ENCODE results near the gene GID8.

The GID8 gene

DNA sequence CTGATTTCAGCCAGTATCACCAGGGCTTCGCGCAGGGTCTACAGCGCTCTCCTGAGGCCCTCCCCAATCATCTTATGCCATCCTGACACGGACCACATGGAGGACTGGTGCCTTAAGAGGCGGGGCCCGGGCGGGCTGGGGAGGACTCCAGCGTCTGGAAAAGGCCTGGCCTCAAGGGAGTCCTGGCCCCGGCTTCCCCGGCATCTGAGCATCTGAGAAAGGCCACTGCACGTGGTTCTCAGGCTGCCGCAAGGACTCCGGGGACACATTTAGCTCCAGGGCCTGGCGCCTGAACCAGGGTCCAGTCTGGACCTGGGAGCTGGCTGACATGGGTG, 47.5 kb downstream of the GID8 start:
- DNase-seq (ENCODE audit: low read depth in 2 of 2): no peak

DNA sequence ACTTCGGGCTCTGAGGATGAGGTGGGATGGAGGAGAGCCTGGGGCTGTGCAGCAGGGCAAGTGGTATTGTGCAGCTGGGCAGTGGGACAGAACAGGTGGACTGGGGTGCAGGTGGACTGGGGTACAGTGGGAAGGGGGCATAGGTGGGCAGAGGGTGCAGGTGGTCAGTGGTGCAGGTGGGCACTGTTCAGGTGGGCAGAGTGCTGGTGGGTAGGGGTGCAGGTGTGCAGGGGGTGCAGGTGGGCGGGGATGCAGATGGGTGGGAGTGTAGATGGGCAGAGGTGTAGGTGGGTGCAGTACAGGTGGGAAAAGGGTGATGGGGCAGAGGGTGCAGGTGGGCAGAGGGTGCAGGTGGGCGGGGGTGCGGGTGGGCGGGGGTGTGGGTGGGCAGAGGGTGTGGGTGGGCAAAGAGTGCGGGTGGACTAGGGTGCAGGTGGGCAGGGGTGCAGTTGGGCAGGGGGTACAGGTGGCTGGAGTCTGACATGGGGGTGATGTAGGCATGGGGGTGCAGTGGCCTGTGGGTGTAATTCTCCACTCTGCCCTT, 48.4 kb downstream of the GID8 start:
- DNase-seq (ENCODE audit: low read depth in 2 of 2): no peak

DNA sequence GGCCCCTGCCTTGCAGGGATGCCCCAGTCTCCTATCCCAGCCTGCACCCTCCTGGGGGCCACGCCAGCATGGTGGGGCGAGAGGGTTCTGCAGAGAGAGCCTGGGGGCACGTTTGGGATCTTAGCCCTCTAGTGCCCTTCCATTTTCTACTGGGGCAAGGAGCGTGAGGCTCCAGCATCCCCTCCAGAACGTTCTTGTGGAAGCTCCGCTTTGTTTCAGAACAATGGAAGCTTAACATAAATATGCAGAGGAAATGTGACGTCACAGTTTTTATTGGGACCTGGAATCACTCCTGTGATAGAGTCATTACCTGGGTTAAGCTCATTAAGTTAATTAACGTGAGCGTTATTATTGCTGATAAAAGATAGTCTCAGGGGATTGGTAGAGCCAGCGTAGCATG, 49.2 kb downstream of the GID8 start:
- DNase-seq (ENCODE audit: low read depth in 2 of 2): no peak

DNA sequence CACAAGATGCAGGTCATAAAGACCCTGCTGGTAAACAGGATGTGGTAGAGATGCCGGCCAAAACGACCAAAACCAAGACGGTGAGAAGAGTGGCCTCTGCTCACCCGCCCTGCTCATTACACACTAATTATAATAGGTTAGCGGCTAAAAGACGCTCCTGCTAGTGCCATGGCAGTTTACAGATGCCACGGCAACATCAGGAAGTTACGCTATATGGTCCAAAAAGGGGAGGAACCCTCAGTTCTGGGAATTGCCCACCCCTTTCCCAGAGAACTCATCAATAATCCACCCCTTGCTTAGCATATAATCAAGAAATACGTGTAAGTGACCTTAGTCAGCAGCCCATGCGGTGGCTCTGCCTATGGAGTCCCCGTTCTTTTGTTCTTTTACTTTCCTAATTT, 51.3 kb downstream of the GID8 start:
- no peak for DNase-seq (ENCODE audit: low read depth in 2 of 2)

DNA sequence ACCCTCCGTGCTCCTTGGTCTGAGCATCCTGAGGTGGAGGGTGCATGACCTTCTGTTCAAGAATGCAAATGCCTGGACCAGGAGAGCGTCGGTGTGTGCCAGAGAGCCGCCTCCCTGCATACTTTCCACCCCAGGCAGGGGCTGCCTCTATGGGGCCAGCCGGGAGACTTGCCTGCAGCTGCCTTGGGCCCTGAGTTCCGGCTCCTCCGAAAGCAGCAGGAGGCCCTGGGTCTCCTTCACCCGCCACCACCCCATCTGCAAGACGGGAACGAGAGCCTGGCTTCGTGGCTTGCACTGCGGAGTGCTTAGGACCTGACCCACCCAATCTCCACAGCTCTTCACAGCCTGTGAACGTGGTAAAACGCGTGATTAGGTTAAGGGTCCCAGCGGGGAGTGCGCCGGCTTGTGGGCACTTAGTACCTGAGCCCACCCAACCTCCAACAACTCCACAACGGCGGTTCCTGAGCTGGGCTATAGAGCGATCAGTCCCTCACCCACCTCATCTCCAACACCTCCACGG, 52.4 kb downstream of the GID8 start:
- DNase-seq (ENCODE audit: low read depth in 2 of 2): no peak

DNA sequence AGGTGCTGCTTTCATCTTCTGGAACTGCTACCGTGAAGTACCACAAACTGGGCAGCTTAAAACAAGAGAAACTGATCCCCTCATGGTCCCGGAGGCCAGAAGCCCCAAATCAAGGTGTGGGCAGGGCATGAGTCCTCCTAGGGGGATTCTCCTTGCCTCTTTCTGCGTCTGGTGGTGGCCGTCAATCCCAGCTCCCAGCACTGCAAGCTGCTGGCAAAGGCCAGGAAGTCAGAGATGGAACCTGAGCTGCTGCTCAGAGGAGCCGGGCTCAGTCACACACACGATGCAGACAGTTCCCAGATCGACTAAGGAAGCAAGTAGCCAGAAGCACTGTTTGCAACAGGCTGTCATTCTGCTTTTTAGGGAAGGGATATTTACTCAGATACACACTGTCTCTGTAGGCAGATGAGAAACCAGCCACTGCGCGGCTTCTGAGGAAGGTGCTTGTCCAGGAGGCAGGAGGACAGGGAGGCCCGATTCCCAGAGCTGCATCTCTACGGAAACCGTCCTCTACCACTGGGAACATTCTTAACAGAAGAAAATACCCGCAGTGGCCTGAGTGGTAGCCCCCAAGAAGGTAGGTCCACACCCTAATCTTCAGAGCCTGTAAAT, 53.4 kb downstream of the GID8 start:
- no peak for DNase-seq (ENCODE audit: low read depth in 2 of 2)

DNA sequence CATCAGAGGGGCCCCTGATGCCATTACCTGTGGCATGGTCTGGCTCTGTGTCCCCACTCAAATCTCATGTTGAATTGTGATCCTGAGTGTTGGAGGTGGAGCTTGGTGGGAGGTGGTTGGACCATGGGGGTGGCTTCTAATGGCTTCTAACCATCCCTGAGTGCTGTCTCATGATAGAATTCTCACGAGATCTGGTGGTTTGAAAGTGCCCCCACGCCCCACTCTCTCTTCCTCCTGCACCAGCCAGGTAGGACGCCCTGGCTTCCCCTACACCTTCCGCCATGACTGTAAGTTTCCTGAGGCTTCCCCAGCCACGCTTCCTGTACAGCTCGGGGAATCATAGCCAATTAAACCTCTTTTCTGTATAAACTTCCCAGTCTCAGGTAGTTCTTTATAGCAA, 53.9 kb downstream of the GID8 start:
- DNase-seq (ENCODE audit: low read depth in 2 of 2): no peak

DNA sequence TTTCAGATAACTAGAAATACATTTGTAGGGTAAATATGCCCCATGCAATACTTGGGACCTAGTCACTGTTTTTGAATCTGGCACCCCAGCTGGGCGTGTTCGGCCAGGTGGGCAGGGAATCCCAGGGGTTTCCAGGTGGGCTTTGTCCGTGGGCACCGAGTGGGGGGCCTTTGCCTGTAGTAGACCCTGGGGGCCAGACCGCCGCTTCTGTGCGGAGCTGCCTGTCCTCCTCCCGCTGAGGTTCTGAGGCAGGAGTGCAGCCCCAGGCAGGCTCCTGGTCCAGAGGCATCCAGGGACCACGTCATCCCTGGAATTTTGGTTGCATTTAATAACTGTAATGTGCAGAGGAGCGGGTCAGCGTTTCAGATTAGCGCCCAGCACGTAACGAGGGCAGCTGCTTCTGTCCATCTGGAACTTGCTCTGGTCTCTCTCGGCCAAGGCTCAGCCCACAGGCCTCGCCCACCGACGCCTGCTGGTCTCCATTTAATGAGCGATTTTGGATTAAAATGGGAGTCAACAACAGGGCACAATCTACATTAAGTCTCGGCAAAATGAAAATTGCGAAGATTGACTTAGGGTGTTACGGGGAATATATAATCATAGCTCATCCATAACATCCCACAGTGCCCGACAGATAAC, 56.0 kb downstream of the GID8 start:
- DNase-seq (ENCODE audit: low read depth in 2 of 2): no peak

DNA sequence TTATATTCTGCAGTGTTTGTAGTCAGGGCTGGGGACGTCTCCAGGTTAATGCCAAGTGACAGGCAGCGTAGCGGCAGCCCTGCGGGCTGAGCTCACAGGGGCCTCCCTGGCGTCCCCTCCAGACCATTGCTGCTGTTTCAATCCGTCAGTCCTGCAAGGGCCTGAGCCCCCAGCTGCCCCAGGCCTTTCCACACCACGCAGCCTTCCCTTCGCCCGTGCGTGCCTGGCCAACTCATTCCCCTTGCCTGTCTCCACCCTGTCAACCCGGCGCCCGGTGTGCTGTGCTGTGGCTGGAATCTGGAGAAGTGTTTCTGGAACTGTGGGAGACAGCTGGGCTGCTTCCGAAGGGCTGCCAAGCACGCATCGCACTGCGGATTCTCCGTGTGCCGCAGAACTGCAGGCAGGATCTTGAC, 56.9 kb downstream of the GID8 start:
- DNase-seq (ENCODE audit: low read depth in 2 of 2): no peak

DNA sequence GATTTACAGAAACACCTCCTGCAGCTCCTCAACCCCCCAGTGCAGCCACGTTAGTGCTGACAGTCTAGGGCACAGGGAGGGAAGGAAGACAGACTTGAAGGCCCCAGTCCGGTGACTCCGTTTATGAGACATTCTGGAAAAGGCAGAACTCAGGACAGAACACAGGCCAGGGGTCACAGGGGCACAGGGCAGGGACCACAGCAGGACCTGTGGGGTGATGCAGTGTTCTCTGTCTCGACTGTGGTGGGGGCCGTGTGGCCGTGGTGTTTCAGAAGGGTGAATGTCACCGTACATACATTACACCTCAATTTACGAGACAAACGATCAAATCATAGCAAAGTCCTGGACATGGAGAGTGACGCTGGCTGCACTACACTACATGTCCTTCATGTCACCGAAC, 57.5 kb downstream of the GID8 start:
- no peak for DNase-seq (ENCODE audit: low read depth in 2 of 2)

DNA sequence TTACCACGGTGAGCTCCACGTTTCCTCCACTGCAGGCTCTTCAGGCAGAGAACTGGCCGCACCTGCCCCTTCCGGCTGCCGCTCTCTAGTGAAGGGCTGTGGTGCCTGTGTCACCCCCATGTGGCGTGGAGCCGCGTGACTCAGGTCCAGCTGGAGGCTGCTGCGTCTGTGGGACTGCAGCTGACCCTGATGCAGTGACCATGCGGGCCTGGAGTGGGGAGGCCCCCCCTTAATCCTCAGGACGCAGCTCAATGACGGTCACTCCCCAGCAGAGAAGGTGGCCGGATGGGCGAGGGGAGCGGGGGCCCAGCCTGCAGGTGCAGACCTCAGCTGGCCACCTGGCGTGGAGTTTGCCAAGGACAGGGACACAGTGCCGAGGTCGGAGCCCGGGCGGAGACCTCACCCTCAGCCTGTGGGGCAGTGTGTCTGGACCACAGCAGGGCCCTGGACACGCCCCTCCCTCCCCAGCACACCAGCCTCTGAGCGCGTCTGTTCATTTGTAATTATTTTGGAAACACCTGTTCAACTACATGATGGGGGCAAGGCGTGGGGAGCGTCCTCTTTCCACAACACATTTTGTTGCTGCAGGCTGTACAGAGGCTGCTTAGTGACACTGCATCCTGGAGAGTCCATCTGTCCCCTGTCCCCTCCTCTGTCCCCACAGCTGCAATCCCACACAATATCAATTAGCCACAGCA, 58.1 kb downstream of the GID8 start:
- DNase-seq (ENCODE audit: low read depth in 2 of 2): no peak

DNA sequence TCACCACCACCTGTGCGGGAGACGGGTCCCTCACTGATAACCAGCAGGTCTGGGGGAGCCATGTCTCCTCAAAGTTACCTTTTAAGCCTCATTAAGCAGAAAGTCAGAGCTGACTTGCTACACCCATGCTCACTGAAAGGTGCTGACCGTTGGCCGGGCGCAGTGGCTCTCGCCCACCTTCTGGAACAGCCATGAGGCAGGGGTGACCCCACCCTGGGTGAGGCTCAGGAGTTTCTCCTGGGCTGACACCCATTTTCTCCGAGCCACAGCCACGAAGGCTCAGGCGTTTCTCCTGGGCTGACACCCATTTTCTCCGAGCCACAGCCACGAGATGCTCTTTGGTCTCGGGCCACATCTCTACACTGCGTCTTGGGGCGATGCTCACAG, 58.6 kb downstream of the GID8 start:
- no peak for DNase-seq (ENCODE audit: low read depth in 2 of 2)

DNA sequence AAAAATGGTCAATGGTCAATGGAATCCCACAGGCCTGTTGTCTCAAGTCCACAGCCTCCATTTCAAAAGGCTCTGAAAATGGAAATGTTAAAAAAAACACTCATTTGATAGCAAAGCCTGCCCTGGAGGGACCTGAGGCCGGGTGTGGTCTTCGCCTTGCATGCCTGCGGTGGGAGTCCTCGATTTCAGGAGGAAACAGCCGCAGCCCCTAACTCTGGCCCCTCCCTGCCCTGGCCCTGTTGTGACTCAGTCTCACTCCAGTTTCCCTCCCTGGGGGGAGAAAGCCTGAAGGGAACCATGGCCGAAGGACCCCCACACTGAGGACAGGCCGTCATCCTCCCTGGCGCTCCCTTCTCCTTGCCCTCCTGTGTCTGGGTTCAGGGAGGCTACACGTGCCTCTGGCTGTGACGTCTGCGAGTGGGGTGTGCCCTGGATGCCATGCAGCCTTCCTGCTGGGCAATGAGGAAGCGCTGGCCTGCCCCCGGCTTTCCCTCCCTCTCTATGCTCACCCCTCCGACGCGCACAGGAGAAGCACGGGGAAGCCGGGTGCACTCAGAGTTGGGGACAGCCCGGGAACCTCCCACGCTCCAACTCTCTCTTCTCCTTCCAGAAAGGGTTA, 59.6 kb downstream of the GID8 start:
- DNase-seq (ENCODE audit: low read depth in 2 of 2): no peak

Measured in stimulated activated CD4-positive, alpha-beta T cell treated with anti-CD3 and anti-CD28 coated beads, Interleukin-15, amount 100 ng/mL, for 48 hours (primary cell).